GM18867 (cell line): Measurements from ENCODE around the gene ZP2.
"Not testable (repeated sequence)": the region's sequence is repeated elsewhere in the genome, so short reads cannot be mapped to it uniquely, and the experiment has no call there.

Experiments used
- ATAC-seq: cut with Tn5 transposase; IDR thresholded peaks from one replicate; pipeline ENCODE4 v1.9.1; 2021; ENCODE audit warnings: mild to moderate bottlenecking, moderate library complexity; ENCODE audit not compliant: unreplicated experiment

The ZP2 gene

GRCh38 chr16:21179126-21179982 is 32.0 kb downstream of the ZP2 start:
- no peak for ATAC-seq

GRCh38 chr16:21175397-21175796 is 36.0 kb downstream of the ZP2 start:
- ATAC-seq, result no peak

- ATAC-seq, result no peak
These were observed 38.7 kb downstream of the ZP2 start for GRCh38 chr16:21172650-21173049.

DNA sequence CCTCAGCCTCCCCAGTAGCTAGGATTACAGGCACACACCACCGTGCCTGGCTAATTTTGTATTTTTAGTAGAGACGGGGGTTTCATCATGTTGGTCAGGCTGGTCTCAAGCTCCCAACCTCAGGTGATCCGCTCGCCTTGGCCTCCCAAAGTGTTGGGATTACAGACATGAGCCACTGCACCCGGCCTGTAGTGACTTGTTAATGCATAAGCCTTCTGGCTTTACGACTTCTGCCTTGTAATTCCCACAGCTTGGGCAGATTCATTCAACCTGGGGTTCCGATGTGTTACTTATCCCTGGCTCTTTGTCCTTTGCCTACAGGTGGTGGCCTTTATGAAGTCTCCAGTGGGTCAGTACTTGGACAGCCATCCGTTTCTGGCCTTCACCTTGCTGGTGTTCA is 41.3 kb downstream of the ZP2 start:
- not testable (repeated sequence) for ATAC-seq

DNA sequence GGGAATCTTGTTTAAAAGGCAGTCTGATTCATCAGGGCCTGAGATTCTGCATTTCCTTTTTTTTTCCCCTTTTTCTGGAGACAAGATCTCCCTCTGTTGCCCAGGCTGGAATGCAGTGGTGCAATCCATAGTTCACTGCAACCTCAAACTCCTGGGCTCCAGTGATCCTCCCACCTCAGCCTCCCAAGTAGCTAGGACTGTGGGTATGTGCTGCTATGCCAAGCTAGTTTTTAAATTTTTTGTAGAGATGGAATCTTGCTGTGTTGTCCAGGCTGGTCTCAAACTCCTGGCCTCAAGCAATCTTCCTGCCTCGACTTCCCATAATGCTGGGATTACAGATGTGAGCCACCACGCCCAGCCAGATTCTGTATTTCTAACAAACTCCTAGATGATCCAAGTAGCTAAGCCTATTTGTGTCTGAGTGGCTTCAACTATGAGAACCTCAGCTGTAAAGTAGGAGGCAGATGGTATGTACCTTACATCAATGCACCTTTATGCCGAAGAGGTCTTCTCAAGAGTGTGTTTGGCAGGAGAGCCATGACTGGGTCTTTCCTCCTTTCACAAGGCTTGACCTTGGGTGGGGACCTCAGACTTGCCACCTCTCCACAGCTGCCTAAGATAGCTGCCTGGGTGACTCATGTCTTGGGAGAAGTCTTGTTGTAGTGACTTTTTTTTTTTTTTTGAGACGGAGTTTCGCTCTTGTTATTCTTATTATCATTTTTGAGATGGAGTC is 42.0 kb downstream of the ZP2 start:
- ATAC-seq, result no peak

- no peak for ATAC-seq
These were observed 43.3 kb downstream of the ZP2 start for GRCh38 chr16:21167929-21168602.

- ATAC-seq, result no peak
These were observed 44.0 kb downstream of the ZP2 start for GRCh38 chr16:21167360-21167759.

- ATAC-seq, result no peak
These were observed 44.8 kb downstream of the ZP2 start for GRCh38 chr16:21166561-21166961.

DNA sequence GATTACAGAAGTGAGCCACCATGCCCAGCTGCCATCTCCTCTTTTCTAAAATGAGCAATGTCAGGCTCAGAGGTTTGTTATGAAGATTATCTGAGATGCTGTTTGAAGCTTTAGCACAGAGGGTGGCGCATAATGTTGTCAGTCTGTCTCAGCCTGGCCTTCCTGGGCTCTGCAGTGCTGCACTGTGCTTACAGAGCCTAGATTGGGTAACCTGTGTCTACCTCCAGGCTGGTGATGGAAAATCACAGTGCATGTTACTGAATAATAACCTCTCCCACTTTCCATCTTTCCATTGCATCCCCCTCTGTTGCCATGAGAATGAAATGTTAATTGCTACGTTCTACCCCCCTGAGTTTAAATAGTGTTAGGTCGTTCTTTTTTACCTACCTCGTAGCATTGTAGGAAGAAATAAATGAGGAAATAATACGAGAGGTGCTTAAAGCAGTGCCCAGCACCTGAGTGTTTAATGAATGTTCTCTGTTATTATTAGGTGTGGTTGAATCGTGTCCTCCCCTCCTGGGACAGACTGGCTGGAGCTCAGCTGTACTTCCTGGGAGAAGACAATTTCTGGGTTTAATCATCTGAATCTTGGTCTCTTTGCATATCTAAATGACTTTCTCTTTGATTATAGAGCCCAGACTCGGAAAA is 46.7 kb downstream of the ZP2 start:
- ATAC-seq, result no peak

DNA sequence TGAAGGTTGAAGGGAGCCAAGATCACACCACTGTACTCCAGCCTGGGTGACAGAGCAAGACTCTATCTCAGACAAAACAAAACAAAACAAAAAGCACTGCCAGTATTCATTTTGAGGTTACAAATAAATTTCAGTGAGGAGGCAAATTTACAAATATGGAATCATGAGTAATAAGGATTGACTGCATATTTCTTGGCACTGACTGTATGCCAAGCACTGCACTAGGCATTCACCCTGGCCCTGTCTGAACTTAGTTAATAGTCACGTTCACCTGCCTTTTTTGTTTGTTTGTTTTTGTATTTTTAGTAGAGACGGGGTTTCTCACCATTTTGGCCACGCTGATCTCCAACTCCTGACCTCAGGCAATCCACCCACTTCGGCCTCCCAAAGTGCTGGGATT is 47.8 kb downstream of the ZP2 start:
- ATAC-seq, result no peak

DNA sequence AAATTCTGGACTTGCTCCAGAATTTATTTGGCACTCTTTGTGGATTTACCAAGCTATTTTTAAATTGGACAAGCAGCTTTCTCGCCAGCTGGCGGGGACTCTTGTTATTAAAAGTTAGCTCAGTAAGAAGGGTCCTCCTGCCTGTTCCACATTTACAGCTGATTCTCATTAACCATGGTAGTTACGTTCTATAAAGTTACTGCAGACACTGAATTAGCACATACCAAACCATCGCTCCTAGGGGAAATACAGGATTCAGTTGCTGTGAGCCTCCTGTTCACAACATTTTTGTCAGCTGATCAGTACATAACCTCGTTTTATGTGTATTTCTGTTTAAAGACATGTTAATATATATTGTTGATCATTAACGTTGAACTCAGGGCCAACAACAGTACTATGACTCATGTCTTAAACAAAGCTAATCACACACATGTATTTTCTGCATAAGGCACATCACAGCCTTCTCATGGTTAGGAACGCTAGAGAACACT is 48.7 kb downstream of the ZP2 start:
- ATAC-seq, result no peak

GRCh38 chr16:21161211-21161610 is 50.2 kb downstream of the ZP2 start:
- no peak for ATAC-seq

GRCh38 chr16:21160276-21160675 is 51.1 kb downstream of the ZP2 start:
- ATAC-seq, result no peak

GRCh38 chr16:21159281-21159951 is 52.0 kb downstream of the ZP2 start:
- ATAC-seq, result no peak

GRCh38 chr16:21158208-21159110 is 52.9 kb downstream of the ZP2 start, which contains the start of gene LDAF1:
Gene LDAF1 (plus strand): TSS chr16:21158674. CDS start chr16:21161183, 2,509 bp downstream.
- ATAC-seq, result peak; percentile 90

- no peak for ATAC-seq
These were observed 53.7 kb downstream of the ZP2 start for GRCh38 chr16:21157632-21158031.

DNA sequence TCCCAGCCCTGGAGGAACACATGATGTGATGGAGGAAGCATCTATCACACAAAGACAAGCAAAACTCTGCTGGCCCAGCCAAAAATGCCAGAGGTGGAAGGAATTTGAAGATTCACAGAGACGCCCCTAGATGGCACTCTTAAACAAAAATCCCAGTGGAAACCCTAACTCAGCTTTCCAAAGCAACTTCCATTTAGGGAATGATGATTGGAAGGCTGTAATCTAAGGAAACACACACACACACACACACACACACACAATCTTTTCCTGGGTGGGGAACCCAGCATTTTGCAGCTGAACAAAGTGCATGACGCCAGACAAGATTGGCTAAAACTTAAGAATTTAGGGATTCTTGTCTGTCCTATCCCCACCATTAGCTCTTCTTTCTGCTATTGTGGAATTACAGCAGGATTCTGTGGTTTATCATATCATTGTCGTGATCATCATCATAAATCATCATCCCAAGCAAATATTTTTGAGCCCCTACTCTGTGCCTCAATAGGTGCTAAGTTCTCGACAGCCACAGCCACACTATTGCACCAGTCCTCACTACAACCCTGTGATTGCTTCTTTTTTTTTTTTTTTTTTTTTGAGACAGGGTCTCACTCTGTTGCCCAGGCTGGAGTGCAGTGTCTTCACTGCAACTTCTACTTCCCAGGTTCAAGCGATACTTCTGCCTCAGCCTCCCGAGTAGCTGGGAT is 54.5 kb downstream of the ZP2 start:
- ATAC-seq, result no peak

DNA sequence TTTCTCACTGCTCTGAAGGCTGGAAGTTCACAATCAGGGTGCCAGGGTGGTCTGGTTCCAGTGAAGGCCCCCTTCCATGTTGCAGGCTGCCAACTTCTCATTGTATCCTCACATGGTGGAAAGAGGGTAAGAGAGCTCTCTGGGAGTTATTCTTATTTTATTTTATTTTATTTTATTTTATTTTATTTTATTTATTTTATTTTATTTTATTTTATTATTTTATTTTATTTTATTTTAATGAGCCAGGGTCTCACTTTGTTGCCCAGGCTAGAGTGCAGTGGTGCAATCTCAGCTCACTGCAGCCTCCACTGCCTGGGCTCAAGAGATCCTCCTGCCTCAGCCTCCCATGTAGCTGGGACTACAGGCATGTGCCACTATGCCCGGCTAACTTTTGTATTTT is 55.4 kb downstream of the ZP2 start:
- not testable (repeated sequence) for ATAC-seq
